Measurements from ENCODE around the gene KLF3. TPM values are rescaled to one million over a fixed set of nuclear protein-coding genes. Genes with fewer than 3 reads are reported as not detected.
A peak's percentile ranks its signal among the peaks of the same experiment; 100 is the strongest.

The KLF3 gene
- total and polyA plus RNA-seq, 4 donors: 14.7 to 53.6 (median 39.2) TPM

DNA sequence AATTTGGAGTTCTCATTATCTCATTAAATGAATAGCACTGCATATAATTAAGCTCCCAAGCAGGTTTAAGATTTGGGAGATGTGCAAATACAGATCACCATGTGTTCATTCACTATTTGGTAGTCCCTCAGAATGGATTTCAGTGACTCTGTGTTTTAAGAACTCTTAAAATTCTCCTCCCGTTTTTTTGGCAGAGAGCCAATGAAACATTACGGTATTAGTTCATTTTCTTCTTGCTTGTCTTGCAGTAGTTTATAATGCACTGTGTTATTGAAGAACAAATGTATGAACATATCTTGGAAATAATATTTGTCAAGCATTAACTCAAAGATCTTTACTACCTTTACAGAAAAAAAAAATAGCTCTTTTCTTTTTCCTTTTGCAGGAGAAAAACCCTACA is 32.7 kb downstream of the KLF3 start:
- Histone ChIP-seq H3K9me3 (ENCODE audit: control insufficient read depth in 4 of 4, insufficient read depth in 3 of 4, low read length in 3 of 4) (peaks cover 0 to 2% (median 0%) of the 10 kb centered on the region in 4 donors), H3K4me3 (no peak overlapping the region), H3K9ac (ENCODE audit: insufficient read depth in 1 of 2, low read length in 2 of 2) (no peak overlapping the region), H3K4me1 (ENCODE audit: control insufficient read depth in 5 of 5, insufficient read depth in 5 of 5, low read length in 5 of 5) (peaks cover 4 to 12% (median 5%) of the 10 kb centered on the region in 5 donors), H3K27me3 (ENCODE audit: control insufficient read depth in 3 of 3, insufficient read depth in 3 of 3, low read length in 2 of 3) (no peaks in the 10 kb centered on the region), H3K27ac (ENCODE audit: low read depth in 1 of 2, low read length in 1 of 2) (no peak overlapping the region), H3K36me3 (ENCODE audit: control insufficient read depth in 4 of 4, insufficient read depth in 4 of 4, low read length in 4 of 4) (peaks cover 18 to 43% (median 30%) of the 10 kb centered on the region in 4 donors)
- DNase-seq (peak in 2 of 3 donors; percentile 75 to 79), ATAC-seq (ENCODE audit: insufficient read depth, low FRiP score) (no peak)
- 14 to 28% methylated on average over 2 of the region's 2 CpGs for WGBS, 2 donors
- TF ChIP-seq, protein P1, sequence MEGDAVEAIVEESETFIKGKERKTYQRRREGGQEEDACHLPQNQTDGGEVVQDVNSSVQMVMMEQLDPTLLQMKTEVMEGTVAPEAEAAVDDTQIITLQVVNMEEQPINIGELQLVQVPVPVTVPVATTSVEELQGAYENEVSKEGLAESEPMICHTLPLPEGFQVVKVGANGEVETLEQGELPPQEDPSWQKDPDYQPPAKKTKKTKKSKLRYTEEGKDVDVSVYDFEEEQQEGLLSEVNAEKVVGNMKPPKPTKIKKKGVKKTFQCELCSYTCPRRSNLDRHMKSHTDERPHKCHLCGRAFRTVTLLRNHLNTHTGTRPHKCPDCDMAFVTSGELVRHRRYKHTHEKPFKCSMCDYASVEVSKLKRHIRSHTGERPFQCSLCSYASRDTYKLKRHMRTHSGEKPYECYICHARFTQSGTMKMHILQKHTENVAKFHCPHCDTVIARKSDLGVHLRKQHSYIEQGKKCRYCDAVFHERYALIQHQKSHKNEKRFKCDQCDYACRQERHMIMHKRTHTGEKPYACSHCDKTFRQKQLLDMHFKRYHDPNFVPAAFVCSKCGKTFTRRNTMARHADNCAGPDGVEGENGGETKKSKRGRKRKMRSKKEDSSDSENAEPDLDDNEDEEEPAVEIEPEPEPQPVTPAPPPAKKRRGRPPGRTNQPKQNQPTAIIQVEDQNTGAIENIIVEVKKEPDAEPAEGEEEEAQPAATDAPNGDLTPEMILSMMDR (IDR thresholded peaks at IDR 0.05; ENCODE audit: control extremely low read depth, extremely low read depth): no peak

DNA sequence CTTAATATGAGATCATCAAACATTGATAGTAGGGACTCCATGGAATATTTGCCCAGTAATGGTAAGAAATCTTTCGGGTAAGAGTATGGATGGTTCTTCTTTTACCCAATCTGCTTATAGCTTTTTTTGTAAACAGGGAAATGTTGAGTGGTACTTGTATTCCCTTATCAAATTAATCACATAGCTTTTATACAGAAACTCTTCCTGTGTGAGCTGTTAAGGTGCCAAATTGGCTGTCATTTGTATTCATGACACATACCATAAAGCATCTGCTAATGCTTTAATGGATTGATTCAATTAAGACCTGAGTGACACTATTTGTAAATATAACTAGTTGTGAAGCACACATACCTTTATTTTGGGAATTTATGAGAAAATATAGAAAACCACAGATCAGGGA is 34.2 kb downstream of the KLF3 start:
- DNase-seq (no peak), ATAC-seq (ENCODE audit: insufficient read depth, low FRiP score) (no peak)
- Histone ChIP-seq H3K9me3 (ENCODE audit: control insufficient read depth in 4 of 4, insufficient read depth in 3 of 4, low read length in 3 of 4) (peaks cover 0 to 2% (median 0%) of the 10 kb centered on the region in 4 donors), H3K4me3 (no peak overlapping the region), H3K36me3 (ENCODE audit: control insufficient read depth in 4 of 4, insufficient read depth in 4 of 4, low read length in 4 of 4) (peaks cover 16 to 39% (median 28%) of the 10 kb centered on the region in 4 donors), H3K27ac (ENCODE audit: low read depth in 1 of 2, low read length in 1 of 2) (no peak overlapping the region), H3K4me1 (ENCODE audit: control insufficient read depth in 5 of 5, insufficient read depth in 5 of 5, low read length in 5 of 5) (peaks cover 0 to 8% (median 4%) of the 10 kb centered on the region in 5 donors), H3K27me3 (ENCODE audit: control insufficient read depth in 3 of 3, insufficient read depth in 3 of 3, low read length in 2 of 3) (no peaks in the 10 kb centered on the region), H3K9ac (ENCODE audit: insufficient read depth in 1 of 2, low read length in 2 of 2) (no peak overlapping the region)
- WGBS, 2 donors: 58 to 75% methylated on average over 1 of the region's 1 CpG
- TF ChIP-seq, protein P1 (IDR thresholded peaks at IDR 0.05; ENCODE audit: control extremely low read depth, extremely low read depth): no peak

DNA sequence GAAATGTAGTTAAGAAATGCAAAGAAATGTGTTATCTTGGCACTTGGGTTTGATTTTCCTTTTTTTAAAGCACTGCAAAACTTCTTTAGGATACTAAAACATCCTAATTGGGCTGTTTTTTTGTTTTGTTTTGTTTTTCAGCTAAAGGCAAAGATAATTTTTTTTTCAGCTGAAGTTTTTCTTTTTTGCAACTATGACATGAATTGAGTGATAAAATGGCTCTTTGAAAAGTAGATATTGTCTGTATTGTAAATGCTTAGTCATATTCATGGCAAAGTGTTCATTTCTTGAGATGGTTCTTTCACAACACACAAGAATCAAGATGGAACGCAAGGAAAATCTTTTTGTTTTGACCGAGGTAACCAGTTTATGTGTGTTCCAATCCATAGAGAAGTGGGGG is 35.1 kb downstream of the KLF3 start:
- H3K9ac ChIP-seq (ENCODE audit: insufficient read depth in 1 of 2, low read length in 2 of 2): no peak overlapping the region
- no peak overlapping the region for H3K4me3 ChIP-seq
- WGBS, 2 donors: 94 to 96% methylated on average over 2 of the region's 2 CpGs
- H3K9me3 ChIP-seq (ENCODE audit: control insufficient read depth in 4 of 4, insufficient read depth in 3 of 4, low read length in 3 of 4): peaks cover 0 to 2% (median 0%) of the 10 kb centered on the region in 4 donors
- no peak for ATAC-seq (ENCODE audit: insufficient read depth, low FRiP score)
- no peak overlapping the region for H3K27ac ChIP-seq (ENCODE audit: low read depth in 1 of 2, low read length in 1 of 2)
- DNase-seq: no peak
- H3K27me3 ChIP-seq (ENCODE audit: control insufficient read depth in 3 of 3, insufficient read depth in 3 of 3, low read length in 2 of 3): no peaks in the 10 kb centered on the region
- peaks cover 16 to 38% (median 23%) of the 10 kb centered on the region in 4 donors for H3K36me3 ChIP-seq (ENCODE audit: control insufficient read depth in 4 of 4, insufficient read depth in 4 of 4, low read length in 4 of 4)
- TF ChIP-seq, protein P1 (IDR thresholded peaks at IDR 0.05; ENCODE audit: control extremely low read depth, extremely low read depth): no peak
- peaks cover 0 to 8% (median 4%) of the 10 kb centered on the region in 5 donors for H3K4me1 ChIP-seq (ENCODE audit: control insufficient read depth in 5 of 5, insufficient read depth in 5 of 5, low read length in 5 of 5)

DNA sequence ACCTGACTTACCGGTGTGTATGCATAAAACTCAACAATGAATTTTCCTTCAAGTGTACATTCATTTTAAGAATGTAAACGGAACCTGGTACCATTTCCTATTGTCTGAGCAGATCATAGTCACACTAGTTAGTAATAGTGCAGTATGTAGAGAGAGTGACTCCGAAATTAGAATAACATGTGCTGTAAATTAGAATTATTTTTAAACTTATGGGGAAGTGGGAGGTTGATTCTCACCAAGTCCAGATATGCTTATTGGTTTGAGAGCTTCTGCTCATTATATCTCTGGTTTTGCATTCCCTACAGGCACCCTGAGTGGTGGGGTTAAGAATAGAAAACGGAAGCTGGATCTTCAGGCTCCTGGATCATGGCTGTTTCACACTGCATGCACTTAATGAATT is 39.6 kb downstream of the KLF3 start:
- no peak for ATAC-seq (ENCODE audit: insufficient read depth, low FRiP score)

More for the DNA sequence above, 39.6 kb downstream of the KLF3 start:
- H3K9me3 ChIP-seq (ENCODE audit: control insufficient read depth in 4 of 4, insufficient read depth in 3 of 4, low read length in 3 of 4): no peaks in the 10 kb centered on the region
- no peak overlapping the region for H3K27ac ChIP-seq (ENCODE audit: low read depth in 1 of 2, low read length in 1 of 2)
- no peak overlapping the region for H3K4me3 ChIP-seq
- peaks cover 0 to 3% (median 0%) of the 10 kb centered on the region in 4 donors for H3K36me3 ChIP-seq (ENCODE audit: control insufficient read depth in 4 of 4, insufficient read depth in 4 of 4, low read length in 4 of 4)
- peaks cover 0 to 2% (median 0%) of the 10 kb centered on the region in 5 donors for H3K4me1 ChIP-seq (ENCODE audit: control insufficient read depth in 5 of 5, insufficient read depth in 5 of 5, low read length in 5 of 5)
- TF ChIP-seq, protein P1 (IDR thresholded peaks at IDR 0.05; ENCODE audit: control extremely low read depth, extremely low read depth): no peak
- no peaks in the 10 kb centered on the region for H3K27me3 ChIP-seq (ENCODE audit: control insufficient read depth in 3 of 3, insufficient read depth in 3 of 3, low read length in 2 of 3)
- WGBS, 2 donors: 64 to 75% methylated on average over 4 of the region's 4 CpGs
- DNase-seq: no peak
- no peak overlapping the region for H3K9ac ChIP-seq (ENCODE audit: insufficient read depth in 1 of 2, low read length in 2 of 2)

Data from lung (tissue), 12 donors.